Peyer's patch (tissue), 4 donors: ENCODE data around the gene PYROXD2. TPM values are rescaled to one million over a fixed set of nuclear protein-coding genes. Genes with fewer than 3 reads are reported as not detected.

ENCODE experiments used
- DNase-seq, 3 donors: peaks; one replicate each; pipeline ENCODE4 v3.0.0-alpha.2; 2017 to 2019
- H3K27ac ChIP-seq, 4 donors: fragments of 200-600 bp; sonication (generic); one replicate each; pipeline ENCODE4 v1.5.1; 2016 to 2019
- H3K27me3 ChIP-seq, 2 donors: fragments of 200-600 bp; sonication (generic); one replicate each; pipeline ENCODE4 v1.5.1; 2019
- H3K36me3 ChIP-seq, 3 donors: fragments of 200-600 bp; sonication (generic); one replicate each; pipeline ENCODE4 v1.5.1; 2016 to 2019
- H3K4me1 ChIP-seq, 4 donors: fragments of 200-600 bp; sonication (generic); one replicate each; pipeline ENCODE4 v1.5.1; 2016 to 2019
- H3K4me3 ChIP-seq, 4 donors: fragments of 200-600 bp; sonication (generic); 1 replicate in 3 of 4; 2 replicates in 1 of 4; pipeline ENCODE4 v1.5.1; 2016 to 2019; ENCODE audit warnings: mild to moderate bottlenecking in 1 of 4
- H3K9me3 ChIP-seq, 4 donors: fragments of 200-600 bp; sonication (generic); one replicate each; pipeline ENCODE4 v1.5.1; 2016 to 2019; ENCODE audit warnings: mild to moderate bottlenecking in 1 of 4
- POLR2A ChIP-seq, 2 donors: fragments of 450-650 bp; IDR thresholded peaks; one replicate each; pipeline ENCODE4 v1.5.1; 2017; ENCODE audit warnings: antibody characterized with exemption in 2 of 2, mild to moderate bottlenecking in 2 of 2, moderate library complexity in 2 of 2
- total RNA-seq, 4 donors: library from RNA; depleted of rRNA; stranded (reverse); fragments of >200 nt; gene quantifications; one replicate each; pipeline ENCODE4 v1.1.0, GENCODE V29; 2016
- TF ChIP-seq, protein P1 (sequence below), 6 experiments: fragments of 450-650 bp in 4 of 6; fragments of 200-600 bp in 2 of 6; sonication (generic) in 1 of 6; IDR thresholded peaks; one replicate each; pipeline ENCODE4 v1.5.1; 2017 to 2019; ENCODE audit warnings: antibody characterized with exemption in 6 of 6, mild to moderate bottlenecking in 3 of 6, moderate library complexity in 1 of 6

The PYROXD2 gene
- total RNA-seq, 4 donors from 2014 or later = 7.0 to 23.1 (median 11.5) TPM

DNA sequence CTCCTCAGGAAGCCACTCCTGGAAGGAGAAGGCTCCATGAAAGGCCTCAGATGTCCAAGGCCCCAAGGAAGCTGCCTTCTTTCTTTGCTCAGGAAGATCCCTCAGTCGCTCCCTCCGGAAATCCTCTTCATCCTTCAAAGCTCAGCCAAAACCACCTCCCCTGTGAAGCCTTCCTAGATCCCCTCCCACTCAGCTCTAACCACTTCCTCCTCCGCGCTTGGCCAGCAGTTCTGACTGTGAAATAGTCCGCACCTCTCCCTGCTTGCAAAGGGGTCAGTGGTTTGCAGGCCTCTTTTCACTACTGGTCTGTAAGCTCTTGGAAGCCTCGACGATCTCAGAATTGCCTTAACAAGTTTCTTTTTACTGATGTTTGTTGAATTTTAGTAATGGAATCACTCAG, 23.9 kb downstream of the PYROXD2 start:
- no peak for DNase-seq
- H3K36me3 ChIP-seq = no peaks in the 10 kb centered on the region
- H3K27me3 ChIP-seq = no peaks in the 10 kb centered on the region
- no peaks in the 10 kb centered on the region for H3K9me3 ChIP-seq
- TF ChIP-seq POLR2A (IDR thresholded peaks at IDR 0.05) = no peak
- TF ChIP-seq, protein P1, sequence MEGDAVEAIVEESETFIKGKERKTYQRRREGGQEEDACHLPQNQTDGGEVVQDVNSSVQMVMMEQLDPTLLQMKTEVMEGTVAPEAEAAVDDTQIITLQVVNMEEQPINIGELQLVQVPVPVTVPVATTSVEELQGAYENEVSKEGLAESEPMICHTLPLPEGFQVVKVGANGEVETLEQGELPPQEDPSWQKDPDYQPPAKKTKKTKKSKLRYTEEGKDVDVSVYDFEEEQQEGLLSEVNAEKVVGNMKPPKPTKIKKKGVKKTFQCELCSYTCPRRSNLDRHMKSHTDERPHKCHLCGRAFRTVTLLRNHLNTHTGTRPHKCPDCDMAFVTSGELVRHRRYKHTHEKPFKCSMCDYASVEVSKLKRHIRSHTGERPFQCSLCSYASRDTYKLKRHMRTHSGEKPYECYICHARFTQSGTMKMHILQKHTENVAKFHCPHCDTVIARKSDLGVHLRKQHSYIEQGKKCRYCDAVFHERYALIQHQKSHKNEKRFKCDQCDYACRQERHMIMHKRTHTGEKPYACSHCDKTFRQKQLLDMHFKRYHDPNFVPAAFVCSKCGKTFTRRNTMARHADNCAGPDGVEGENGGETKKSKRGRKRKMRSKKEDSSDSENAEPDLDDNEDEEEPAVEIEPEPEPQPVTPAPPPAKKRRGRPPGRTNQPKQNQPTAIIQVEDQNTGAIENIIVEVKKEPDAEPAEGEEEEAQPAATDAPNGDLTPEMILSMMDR (IDR thresholded peaks at IDR 0.05) = no peak
- no peak overlapping the region for H3K4me3 ChIP-seq
- no peaks in the 10 kb centered on the region for H3K4me1 ChIP-seq
- no peak overlapping the region for H3K27ac ChIP-seq

DNA sequence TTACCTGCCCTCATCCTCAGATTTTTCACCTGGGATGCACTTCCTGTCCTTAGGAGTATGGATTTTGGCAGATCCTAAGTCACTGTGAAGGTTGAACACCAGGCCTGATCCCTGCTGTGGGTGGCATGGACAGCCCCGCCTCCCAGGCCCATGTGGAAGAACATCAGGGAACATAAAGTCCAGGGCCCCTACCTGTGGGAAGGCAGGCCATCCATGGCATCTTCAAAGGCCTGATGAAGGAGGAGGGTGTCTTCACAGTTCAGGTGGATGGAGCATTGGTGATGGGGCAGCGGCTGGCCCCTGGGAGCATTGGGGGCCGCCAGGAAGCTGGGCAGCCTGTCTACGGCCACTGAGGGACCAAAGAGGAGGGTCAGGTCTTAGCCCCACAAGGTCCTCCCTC, 24.6 kb downstream of the PYROXD2 start:
- DNase-seq = no peak
- Histone ChIP-seq H3K27me3 (no peaks in the 10 kb centered on the region), H3K4me3 (no peak overlapping the region), H3K36me3 (no peaks in the 10 kb centered on the region), H3K27ac (no peak overlapping the region), H3K9me3 (no peaks in the 10 kb centered on the region), H3K4me1 (no peaks in the 10 kb centered on the region)
- TF ChIP-seq, protein P1 (IDR thresholded peaks at IDR 0.05) = no peak
- no peak for TF ChIP-seq POLR2A (IDR thresholded peaks at IDR 0.05)

DNA sequence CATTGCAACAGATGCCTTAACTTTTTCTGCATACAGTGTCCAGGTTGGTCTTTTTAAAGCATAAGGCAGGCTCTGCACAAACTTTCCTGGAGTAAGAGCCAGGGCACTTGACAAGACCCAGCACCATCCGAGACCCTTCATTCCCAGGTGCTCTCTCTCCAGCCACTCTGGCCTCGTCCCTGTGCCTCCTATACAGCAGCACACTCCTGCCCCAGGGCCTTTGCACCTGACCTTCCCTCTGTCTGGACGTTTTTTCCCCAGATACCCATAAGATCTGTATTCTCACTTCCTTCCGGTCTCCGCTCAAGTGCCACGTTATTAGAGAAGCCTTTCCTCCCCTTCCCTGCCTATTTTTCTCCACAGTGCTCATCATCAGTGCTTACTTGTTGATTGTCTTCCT, 25.6 kb downstream of the PYROXD2 start:
- Histone ChIP-seq H3K36me3 (peaks cover 0 to 5% (median 0%) of the 10 kb centered on the region in 3 donors), H3K4me1 (no peaks in the 10 kb centered on the region), H3K27ac (no peak overlapping the region), H3K27me3 (no peaks in the 10 kb centered on the region), H3K4me3 (no peak overlapping the region), H3K9me3 (no peaks in the 10 kb centered on the region)
- no peak for DNase-seq
- TF ChIP-seq, protein P1 (IDR thresholded peaks at IDR 0.05) = no peak
- no peak for TF ChIP-seq POLR2A (IDR thresholded peaks at IDR 0.05)

DNA sequence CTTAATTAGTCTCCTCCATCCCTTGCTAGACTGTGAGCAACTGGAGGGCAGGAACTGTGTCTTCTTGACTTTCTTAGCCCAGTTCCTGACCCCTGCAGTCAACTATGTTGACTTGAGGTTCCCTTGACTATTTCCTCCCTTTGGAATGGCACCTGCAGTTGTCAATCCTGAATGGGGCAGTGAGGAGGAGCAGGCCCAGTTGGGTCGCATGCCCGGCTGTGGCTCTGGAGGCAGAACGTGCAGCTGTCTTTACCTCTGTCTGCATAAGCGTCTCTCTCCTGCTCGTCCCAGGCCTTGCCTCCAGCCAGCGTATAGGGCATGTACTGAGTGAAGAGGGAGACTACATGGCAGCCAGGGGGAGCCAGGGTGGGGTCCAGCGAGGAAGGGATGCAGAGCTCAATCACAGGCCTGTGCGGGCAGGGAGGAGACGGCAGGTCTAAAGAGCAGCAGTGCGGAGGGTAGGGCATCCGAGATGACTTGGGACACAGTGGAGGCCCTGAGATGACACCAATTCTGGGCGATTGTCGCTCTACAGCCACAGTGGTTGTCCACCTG, 26.8 kb downstream of the PYROXD2 start:
- Histone ChIP-seq H3K4me3 (no peak overlapping the region), H3K4me1 (no peaks in the 10 kb centered on the region), H3K36me3 (peaks cover 0 to 9% (median 0%) of the 10 kb centered on the region in 3 donors), H3K27ac (no peak overlapping the region), H3K9me3 (no peaks in the 10 kb centered on the region), H3K27me3 (no peaks in the 10 kb centered on the region)
- DNase-seq = no peak
- no peak for TF ChIP-seq POLR2A (IDR thresholded peaks at IDR 0.05)
- TF ChIP-seq, protein P1 (IDR thresholded peaks at IDR 0.05) = no peak

DNA sequence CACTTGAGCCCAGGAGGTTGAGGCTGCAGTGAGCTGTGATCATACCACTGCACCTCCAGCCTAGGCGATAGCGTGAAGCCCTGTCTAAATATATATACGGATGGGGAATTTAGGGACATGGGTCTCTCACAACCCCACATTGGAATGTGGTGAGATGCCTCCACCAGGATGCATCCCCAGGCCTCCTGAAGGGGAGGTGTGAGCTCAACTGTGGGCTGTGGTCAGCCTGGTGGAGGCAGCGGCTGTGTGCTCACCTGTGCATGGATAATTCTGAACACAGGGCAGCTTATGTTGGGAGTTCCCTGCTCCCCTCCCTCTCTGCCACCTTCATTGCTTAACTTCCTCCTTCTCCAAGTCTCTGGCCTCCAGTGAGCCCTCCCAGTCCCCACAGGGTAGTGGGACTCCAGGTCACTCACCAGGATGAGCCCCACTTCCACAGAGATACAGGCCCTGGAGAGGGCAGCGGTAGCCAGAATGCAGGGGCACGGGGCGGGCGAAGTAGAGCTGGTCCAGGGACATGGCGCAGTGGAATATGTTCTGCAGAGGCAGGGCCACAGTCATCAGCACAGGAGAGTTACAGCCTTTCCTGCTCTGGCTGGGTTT, 30.4 kb downstream of the PYROXD2 start:
- no peak for DNase-seq
- Histone ChIP-seq H3K4me1 (no peaks in the 10 kb centered on the region), H3K27ac (no peak overlapping the region), H3K9me3 (no peaks in the 10 kb centered on the region), H3K27me3 (no peaks in the 10 kb centered on the region), H3K4me3 (no peak overlapping the region), H3K36me3 (peaks cover 0 to 9% (median 0%) of the 10 kb centered on the region in 3 donors)
- TF ChIP-seq, protein P1 (IDR thresholded peaks at IDR 0.05) = no peak
- TF ChIP-seq POLR2A (IDR thresholded peaks at IDR 0.05) = no peak
